Measurements from ENCODE around the gene MSTN. TPM values are rescaled to one million over a fixed set of nuclear protein-coding genes. Genes with fewer than 3 reads are reported as not detected.

Gene MSTN
- total RNA-seq, 4 donors from 2014 or later = 0.13 to 0.21 (median 0.19) TPM; not detected in 1

DNA sequence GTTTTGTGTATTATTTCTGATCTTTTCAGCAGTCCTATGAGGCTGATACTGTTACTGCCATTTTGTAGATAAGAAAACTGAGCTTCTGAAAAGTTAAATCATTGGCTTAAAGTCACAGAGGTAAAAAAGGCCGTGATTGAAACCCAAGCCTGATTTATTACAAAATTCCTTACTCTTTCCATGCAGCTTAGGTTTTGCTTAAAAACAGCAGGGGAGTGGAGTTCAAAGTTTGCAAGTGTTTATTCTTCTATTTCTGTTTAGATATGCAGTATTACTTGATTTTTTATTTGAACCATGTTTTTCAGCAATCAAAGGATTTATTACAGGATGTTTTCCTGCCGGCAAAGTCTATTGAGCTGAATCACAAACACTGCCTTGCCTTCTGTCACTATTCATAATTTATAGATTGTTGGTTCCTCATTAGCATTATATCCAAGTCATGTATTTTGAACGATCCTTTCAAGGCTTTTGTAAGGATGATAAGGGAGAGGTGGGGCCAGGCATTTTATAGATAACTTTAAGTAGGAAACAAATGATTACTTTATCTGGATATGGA, 31.9 kb upstream of the MSTN start:
- DNase-seq = no peak
- no peaks in the 10 kb centered on the region for H3K4me1 ChIP-seq
- TF ChIP-seq, protein P1, sequence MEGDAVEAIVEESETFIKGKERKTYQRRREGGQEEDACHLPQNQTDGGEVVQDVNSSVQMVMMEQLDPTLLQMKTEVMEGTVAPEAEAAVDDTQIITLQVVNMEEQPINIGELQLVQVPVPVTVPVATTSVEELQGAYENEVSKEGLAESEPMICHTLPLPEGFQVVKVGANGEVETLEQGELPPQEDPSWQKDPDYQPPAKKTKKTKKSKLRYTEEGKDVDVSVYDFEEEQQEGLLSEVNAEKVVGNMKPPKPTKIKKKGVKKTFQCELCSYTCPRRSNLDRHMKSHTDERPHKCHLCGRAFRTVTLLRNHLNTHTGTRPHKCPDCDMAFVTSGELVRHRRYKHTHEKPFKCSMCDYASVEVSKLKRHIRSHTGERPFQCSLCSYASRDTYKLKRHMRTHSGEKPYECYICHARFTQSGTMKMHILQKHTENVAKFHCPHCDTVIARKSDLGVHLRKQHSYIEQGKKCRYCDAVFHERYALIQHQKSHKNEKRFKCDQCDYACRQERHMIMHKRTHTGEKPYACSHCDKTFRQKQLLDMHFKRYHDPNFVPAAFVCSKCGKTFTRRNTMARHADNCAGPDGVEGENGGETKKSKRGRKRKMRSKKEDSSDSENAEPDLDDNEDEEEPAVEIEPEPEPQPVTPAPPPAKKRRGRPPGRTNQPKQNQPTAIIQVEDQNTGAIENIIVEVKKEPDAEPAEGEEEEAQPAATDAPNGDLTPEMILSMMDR (IDR thresholded peaks at IDR 0.05) = no peak
- no peak for TF ChIP-seq POLR2A (IDR thresholded peaks at IDR 0.05)
- H3K9me3 ChIP-seq = no peaks in the 10 kb centered on the region
- H3K27ac ChIP-seq = no peak overlapping the region
- WGBS, 2 donors = 51 to 56% methylated on average over 3 of the region's 3 CpGs
- no peak overlapping the region for H3K4me3 ChIP-seq
- intact Hi-C loops (cut with DNase I) = no loop called here
- no peaks in the 10 kb centered on the region for H3K27me3 ChIP-seq
- H3K36me3 ChIP-seq = no peaks in the 10 kb centered on the region

DNA sequence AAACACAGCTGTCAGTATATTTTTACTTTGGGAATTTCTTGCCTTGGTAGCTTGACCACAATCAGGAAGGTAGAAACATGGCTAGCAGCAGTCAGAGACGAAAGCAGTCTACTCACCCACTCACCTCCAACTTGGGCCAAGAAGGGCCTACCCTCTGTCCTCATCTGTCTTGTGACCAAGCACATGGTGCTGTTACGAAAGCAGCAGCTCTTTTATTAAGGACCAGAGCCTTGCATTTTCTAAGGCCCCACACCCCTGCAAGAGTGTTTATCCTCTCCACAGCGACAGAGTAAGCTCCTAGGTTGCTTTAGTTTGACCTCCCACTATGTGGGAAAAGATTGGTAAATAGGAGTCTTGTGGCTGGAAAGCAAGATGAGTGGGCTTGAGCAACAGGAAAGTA, 31.3 kb upstream of the MSTN start:
- no peak overlapping the region for H3K27ac ChIP-seq
- H3K36me3 ChIP-seq = no peaks in the 10 kb centered on the region
- WGBS, 2 donors = 81 to 87% methylated on average over 3 of the region's 3 CpGs
- no peak for TF ChIP-seq POLR2A (IDR thresholded peaks at IDR 0.05)
- TF ChIP-seq, protein P1 (IDR thresholded peaks at IDR 0.05) = no peak
- H3K27me3 ChIP-seq = no peaks in the 10 kb centered on the region
- intact Hi-C loops (cut with DNase I) = no loop called here
- no peaks in the 10 kb centered on the region for H3K4me1 ChIP-seq
- H3K9me3 ChIP-seq = no peaks in the 10 kb centered on the region
- DNase-seq = no peak
- H3K4me3 ChIP-seq = no peak overlapping the region

DNA sequence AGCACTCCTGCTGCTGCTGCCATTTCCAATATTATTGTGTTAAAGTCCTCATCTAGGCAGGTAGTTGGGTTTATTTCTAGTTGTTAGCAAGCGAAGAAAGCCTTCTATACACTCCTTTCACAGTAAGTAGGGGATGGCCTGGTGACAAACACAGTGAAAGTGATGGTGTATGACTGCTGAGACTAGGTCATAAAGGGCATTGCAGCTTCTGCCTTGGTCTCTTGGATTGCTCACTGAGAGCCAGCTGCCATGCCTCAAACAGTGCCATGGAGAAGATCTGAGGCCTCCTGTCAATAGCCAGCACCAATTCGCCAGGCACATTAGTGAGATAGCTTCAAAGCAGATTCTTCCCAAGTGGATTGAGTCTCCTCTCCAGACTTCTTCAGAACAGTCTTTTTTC, 27.6 kb upstream of the MSTN start:
- no peak for DNase-seq
- intact Hi-C loops (cut with DNase I) = no loop called here
- no peaks in the 10 kb centered on the region for H3K9me3 ChIP-seq
- WGBS, 2 donors = 73 to 94% methylated on average over 2 of the region's 2 CpGs
- no peaks in the 10 kb centered on the region for H3K36me3 ChIP-seq
- H3K27me3 ChIP-seq = no peaks in the 10 kb centered on the region
- TF ChIP-seq, protein P1 (IDR thresholded peaks at IDR 0.05) = no peak
- no peak for TF ChIP-seq POLR2A (IDR thresholded peaks at IDR 0.05)
- no peak overlapping the region for H3K27ac ChIP-seq
- H3K4me3 ChIP-seq = no peak overlapping the region
- no peaks in the 10 kb centered on the region for H3K4me1 ChIP-seq

DNA sequence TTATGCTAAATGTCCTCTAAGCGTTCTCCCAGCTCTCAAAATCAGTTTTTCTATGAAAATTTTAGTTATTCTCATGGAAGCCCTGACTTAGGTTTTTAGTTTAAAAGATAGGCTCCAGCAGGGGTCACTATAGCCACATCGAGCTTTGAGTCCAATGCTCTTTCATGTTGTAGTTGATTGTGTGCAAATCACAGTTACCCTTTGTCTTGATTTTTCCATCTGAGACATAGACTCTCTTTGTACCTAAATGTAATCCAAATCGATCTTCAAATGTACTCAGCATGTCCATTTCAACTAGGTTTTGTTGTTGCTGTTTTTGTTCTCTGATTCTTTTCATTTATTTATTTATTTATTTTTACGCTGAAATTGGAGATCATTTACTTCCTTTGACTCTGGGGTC, 26.4 kb upstream of the MSTN start:
- WGBS, 2 donors = 3 to 12% methylated on average over 4 of the region's 4 CpGs
- no peak for DNase-seq
- Histone ChIP-seq H3K36me3 (no peaks in the 10 kb centered on the region), H3K9me3 (no peaks in the 10 kb centered on the region), H3K27me3 (no peaks in the 10 kb centered on the region), H3K27ac (no peak overlapping the region), H3K4me1 (no peaks in the 10 kb centered on the region), H3K4me3 (no peak overlapping the region)
- intact Hi-C loops (cut with DNase I) = no loop called here
- TF ChIP-seq POLR2A (IDR thresholded peaks at IDR 0.05) = no peak
- TF ChIP-seq, protein P1 (IDR thresholded peaks at IDR 0.05) = peak; percentile 26 to 71 (median 58)

DNA sequence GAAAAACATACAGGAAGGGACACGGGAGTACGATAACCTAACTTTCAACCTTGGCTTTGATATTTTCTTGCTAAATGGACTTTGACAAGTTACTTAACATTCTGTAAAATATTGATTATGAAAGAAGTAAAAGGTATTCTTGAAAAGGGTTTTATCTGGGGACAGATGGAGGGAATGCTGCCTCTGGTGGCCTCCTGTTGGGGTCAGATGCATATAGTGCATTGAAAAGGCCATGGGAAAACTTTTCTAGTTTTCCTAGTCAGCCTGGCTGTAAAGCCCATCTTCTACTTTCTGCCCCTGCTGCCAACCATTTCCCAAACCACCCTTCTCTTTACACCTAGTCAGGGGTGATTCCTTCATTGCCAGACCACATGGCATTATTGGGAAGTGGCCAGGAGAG, 22.2 kb upstream of the MSTN start:
- no peaks in the 10 kb centered on the region for H3K36me3 ChIP-seq
- TF ChIP-seq POLR2A (IDR thresholded peaks at IDR 0.05) = no peak
- TF ChIP-seq, protein P1 (IDR thresholded peaks at IDR 0.05) = no peak
- no peak for DNase-seq
- H3K27ac ChIP-seq = no peak overlapping the region
- WGBS, 2 donors = 44 to 78% methylated on average over 2 of the region's 2 CpGs
- H3K4me3 ChIP-seq = no peak overlapping the region
- no peaks in the 10 kb centered on the region for H3K9me3 ChIP-seq
- no peaks in the 10 kb centered on the region for H3K4me1 ChIP-seq
- no peaks in the 10 kb centered on the region for H3K27me3 ChIP-seq
- intact Hi-C loops (cut with DNase I) = no loop called here
